ENCODE data around the gene ZG16B.

GRCh38 chr16:2819179-2819938, 10.7 kb upstream of the ZG16B start:
- TF ChIP-seq CTCF (conservative IDR thresholded peaks at IDR 0.05 in 1 of 2, IDR thresholded peaks at IDR 0.05 in 1 of 2; ENCODE audit: low read depth in 1 of 2, low read length in 2 of 2) = no peak
- TF ChIP-seq EZH2 (IDR thresholded peaks at IDR 0.05; ENCODE audit: low read length, missing control alignments) = no peak
